GDM1 (cell line): ENCODE results near the gene YEATS2.
A peak's percentile ranks its signal among the peaks of the same experiment; 100 is the strongest.
"Not testable (repeated sequence)": the region's sequence is repeated elsewhere in the genome, so short reads cannot be mapped to it uniquely, and the experiment has no call there.

Experiments used
- DNase-seq: peaks from one replicate; lab custom pipeline; 2025; lab: John Stamatoyannopoulos, UW

The YEATS2 gene

DNA sequence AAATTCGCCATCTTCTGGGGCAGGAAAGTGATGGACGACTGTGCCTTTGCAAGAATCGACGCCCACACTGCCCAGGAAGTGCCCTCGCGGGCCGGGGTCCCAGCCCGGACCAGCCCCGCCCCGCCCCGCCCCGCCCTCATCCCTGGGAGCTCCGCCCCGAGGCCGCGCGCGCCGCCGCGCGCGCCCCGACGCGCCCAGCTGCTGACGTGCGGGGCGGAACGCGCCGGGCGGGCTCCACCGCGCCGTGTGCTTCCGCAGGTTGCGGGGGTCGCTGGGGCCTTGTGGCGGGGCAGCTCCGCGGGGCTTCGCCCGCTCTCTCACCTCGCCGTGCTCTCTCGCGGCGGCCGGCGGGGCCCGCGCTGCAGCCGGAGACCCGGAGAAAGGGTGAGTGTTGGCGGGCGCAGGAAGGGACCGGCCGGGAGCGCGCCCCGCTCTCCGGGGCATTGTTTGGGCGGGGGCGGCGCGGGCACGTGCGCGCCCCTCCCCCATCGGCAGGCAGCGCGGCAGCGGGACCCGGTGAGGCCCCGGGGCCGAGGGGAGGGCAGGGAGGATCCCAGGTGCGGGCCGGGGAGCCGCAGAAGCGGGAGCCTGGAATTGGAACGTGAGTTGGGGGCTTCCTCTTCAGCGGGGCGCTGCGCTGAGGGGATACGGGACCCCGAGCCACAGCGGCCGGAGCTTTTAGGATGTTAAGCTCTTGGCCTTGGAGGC lies at the start of gene YEATS2:
TSS of gene YEATS2 (plus strand) at position 188 of the 708 bp plus-strand sequence. CDS start 17,366 bp downstream, outside the sequence.
- DNase-seq = peak; percentile 73

GRCh38 chr3:183650554-183650953 lies 47.0 kb upstream of the YEATS2 start:
- no peak for DNase-seq

DNA sequence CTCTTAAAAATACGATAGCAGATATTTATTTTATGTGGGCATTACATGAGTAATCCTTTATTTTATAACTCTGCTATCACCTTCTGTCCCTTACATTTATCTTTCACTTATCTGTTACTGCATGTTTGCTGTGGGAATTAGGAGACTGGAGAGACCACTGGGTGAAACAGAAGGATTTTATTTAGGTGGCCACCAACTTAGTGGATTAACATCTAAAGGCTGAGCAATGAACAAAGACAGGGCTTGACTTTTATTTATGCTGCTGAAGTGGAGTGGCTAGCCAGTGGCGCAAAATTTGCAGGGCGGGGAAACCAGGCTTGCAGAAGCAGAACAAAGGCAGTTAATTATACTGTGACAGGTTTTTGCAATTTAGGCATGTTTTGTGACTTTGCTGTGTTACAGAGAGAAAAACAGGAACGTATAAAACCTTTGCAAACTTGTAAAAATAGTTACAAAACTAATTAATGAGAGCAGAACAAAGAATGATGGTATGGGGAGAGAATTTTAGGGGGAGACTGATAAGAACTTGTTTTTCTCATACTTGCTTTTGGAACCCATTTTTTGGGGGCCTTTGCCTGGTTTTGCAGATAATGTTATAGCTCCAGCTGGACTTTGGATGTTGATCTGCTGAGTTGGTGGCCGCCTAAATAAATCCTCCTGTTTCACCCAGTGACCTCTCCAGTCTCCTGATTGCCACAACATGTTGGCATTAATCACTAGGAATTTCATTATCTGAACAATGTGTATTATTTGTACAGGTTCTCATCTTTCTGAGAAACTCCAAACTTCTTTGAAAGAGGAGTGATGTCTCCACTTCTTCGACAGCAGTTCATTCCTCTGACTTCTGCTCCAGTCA lies 44.2 kb upstream of the YEATS2 start:
- DNase-seq = no peak

DNA sequence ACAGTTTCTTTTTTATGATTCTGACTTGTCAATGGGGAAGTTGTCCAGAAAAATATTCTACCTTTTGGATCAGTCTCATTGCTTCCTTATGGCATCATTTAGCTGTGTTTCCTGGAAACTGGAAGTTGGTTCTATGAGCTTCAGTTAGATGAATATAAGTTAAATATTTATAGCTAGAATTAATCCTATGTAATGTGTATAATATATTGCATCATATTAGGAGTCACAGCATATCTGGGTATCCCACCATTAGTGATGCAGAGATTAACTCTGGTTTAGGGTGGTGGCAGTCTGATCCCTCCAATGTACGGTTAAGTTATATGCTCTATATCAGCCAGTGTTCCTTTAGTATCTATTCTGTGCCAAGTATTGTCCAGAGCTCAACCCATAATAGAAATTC lies 42.9 kb upstream of the YEATS2 start:
- no peak for DNase-seq

DNA sequence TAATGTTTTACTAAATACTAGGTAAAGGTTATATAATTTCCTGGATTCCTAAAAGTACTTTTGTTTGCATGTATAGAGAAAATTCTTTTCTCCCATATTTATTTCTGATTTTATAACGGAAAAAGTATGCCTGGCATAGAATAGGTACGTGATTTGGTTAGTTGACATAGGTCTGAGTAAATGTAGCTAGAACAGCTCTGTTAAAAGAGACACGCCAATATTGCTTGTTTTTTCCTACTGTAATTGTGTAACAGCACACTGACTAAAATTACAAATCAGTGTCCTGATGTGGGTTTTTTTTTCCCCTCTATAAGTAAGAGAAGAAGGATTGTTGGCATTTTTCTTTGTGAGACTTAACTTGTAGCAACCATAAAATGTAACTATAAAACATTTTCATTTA lies 35.5 kb upstream of the YEATS2 start:
- no peak for DNase-seq

- DNase-seq = no peak
These were observed 32.6 kb upstream of the YEATS2 start for GRCh38 chr3:183664913-183665381.

DNA sequence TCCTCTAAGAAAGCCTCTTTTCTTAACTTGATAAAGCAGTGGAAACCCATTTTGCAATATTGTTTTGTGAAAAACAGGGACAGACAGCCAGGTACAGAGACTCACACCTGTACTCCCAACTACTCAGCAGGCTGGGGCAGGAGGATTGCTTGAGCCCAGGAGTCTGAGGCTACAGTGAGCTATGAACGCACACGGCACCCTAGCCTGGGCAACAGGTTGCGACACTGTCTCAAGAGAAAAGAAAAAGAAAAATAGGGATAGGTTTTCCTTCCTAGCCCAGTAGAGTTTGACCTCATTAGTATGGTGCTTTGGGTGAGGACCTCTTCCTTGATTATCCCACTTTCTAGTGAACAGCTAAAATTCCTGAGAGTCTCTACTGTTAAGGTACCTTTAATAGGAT lies 17.5 kb upstream of the YEATS2 start:
- no peak for DNase-seq

DNA sequence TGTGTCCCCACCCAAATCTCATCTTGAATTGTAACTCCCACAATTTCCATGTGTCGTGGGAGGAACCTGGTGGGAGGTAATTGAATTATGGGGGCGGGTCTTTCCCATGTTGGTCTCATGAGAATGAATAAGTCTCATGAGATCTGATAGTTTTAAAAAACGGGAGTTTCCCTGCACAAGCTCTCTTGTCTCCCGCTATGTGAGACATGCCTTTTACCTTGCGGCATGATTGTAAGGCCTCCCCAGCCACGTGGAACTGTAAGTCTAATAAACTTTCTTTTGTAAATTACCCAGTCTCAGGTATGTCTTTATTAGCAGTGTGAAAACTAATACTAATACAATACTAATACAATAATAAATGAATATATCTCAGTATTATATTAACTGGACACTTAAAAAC lies 9.9 kb upstream of the YEATS2 start:
- DNase-seq = no peak

- no peak for DNase-seq
These were observed 8.7 kb upstream of the YEATS2 start for GRCh38 chr3:183688874-183689273.

DNA sequence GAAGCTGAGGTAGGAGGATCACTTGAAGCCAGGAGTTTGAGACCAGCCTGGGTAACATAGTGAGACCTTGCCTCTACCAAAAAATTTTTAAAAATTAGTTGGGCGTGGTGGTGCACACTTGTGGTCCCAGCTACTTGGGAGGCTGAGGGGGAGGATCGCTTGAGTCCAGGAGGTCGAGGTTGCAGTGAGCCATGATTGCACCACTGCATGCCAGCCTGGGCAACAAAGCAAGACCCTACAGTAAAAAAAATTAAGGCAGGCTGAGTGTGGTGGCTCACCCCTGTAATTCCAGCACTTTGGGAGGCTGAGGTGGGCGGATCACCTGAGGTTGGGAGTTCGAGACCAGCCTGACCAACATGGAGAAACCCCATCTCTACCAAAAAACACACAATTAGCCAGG lies 8.0 kb upstream of the YEATS2 start:
- not testable (repeated sequence) for DNase-seq

- no peak for DNase-seq
These were observed 7.1 kb upstream of the YEATS2 start for GRCh38 chr3:183690402-183690995.

DNA sequence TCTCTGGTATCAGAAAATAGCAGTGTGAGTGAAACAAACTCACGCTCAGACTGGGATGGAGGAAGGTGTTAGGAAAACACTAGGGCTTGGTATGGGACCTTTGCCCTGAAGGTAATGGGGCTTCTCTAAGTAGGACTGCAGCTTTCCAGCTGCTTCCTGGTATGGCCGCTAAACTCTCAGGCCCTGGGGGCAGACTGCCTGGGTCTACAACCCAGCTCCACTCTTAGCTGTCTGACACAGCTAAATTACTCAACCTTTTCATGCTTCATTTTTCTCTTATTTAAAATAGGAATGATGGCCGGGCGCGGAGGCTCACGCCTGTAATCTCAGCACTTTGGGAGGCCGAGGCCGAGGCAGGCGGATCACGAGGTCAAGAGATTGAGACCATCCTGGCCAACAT lies 5.2 kb upstream of the YEATS2 start:
- no peak for DNase-seq

GRCh38 chr3:183695569-183696364 lies 1.8 kb upstream of the YEATS2 start:
- no peak for DNase-seq

GRCh38 chr3:183697123-183697609 lies 431 bp upstream of the YEATS2 start:
- no peak for DNase-seq

DNA sequence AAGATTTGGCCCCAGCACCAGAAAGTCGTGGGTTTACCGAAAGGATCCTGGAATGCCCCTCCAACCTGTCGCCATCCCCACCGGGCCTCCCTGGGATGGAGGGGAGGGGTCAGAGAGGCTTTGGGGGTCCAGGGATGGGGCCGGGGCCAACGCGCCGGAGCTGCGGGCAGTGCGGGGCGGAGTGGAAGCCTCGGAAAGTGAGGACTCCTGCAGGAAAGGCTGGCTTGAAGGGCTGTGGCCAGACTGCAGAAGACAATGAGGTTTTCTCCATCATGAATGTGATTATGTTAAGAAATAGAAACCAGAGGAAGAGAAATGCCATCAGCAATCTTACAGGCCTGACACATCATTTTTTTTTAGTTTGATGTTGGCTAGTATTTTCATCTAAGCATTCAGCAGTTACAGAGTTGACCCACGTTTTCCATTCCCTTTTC lies 738 bp downstream of the YEATS2 start:
- DNase-seq = no peak

- peak; percentile 38 for DNase-seq
These were observed 1.2 kb downstream of the YEATS2 start for GRCh38 chr3:183698756-183699155.

GRCh38 chr3:183699238-183699947 lies 1.8 kb downstream of the YEATS2 start:
- DNase-seq = no peak

GRCh38 chr3:183701744-183702143 lies 4.1 kb downstream of the YEATS2 start:
- no peak for DNase-seq

GRCh38 chr3:183703892-183704291 lies 6.3 kb downstream of the YEATS2 start:
- DNase-seq = not testable (repeated sequence)

DNA sequence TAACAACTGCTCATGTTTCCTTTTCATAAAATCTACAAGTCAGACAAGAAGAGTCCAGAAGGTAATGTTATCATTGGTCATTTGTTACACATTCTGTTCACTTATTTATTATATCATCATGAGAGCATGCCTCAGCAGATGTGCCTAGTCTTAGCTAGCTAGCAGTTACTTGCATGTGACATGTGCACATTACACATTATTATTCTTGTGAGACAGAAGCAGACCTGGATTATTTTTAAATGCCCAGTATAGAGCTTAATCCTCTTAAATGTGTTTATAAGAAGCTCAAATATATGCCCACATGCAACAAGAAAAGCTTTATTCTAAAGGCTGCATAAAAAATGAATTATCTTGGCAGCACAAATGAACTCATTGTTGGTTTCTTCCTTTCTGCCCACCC lies 12.6 kb downstream of the YEATS2 start:
- DNase-seq = no peak

- DNase-seq = no peak
These were observed 13.9 kb downstream of the YEATS2 start for GRCh38 chr3:183711516-183711915.
